GM11168 (cell line): Measurements from ENCODE around the gene OR6C74.

Experiments
- in situ Hi-C: fragments of 300-500 bp; cut with MboI; formaldehyde crosslinking; loops from one replicate; pipeline ENCODE4 v1.12.0; 2022; ENCODE audit warnings: low sequenced_read_pairs; ENCODE audit not compliant: unreplicated experiment

OR6C74 gene

DNA sequence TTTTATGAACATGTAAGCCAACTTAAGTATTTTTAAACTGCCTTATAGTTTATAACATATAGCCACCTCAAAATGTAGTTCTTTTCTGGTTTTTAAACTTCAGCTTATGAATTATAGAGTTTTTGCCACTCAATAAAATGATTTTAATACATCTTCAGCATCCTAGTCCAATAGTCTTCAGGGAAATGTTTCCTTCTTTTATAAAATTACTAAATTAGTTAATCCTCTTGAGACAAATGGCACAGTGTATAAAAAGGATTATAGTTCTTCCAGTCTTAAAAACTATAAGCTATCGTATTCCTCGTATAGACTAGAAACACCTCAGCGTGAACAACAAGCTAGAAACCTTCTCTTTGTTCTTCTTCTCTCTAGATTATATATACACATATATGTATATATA is at the start of gene OR6C74:
TSS of gene OR6C74 (plus strand) at position 301 of the 400 bp plus-strand sequence. CDS start 2,679 bp downstream, outside the sequence.
- in situ Hi-C loops = no loop called here

DNA sequence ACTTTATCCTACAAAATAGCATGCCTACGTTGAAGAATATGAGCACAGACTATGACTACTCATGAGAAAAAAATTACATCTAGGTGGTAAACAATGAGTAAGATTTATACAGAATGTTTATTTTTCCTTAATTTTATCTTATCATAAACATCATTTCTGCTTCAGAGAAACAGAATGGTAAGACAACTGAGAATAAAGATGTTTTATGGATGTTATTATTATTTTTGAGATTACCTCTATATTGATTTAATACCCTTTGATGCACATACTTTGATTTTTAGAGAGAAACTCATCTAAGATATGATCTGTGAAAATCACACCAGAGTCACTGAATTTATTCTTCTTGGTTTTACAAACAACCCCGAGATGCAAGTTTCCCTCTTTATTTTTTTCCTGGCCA is 23.7 kb upstream of the OR6C74 start, which contains the start of gene OR10A7:
TSS of gene OR10A7 (plus strand) at position 301 of the 400 bp plus-strand sequence. CDS start at position 301, 0 bp downstream.
- in situ Hi-C loops = no loop called here

DNA sequence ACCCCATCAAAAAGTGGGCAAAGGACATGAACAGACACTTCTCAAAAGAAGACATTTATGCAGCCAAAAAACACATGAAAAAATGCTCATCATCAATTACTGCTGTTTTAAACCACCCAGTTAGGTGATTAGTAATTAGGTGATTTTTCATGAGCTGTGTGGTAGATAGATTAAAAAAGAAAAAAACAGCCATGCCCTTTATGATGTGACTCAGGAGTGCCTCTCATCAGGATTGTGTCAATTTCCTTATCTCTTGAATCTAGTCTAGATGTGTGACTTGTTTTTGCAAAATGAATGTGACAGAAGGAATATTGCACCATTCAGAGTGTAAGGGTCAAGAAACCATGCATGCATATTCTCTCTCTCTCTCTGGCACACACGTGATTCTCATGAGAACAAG is 17.9 kb upstream of the OR6C74 start:
- in situ Hi-C loops = no loop called here

DNA sequence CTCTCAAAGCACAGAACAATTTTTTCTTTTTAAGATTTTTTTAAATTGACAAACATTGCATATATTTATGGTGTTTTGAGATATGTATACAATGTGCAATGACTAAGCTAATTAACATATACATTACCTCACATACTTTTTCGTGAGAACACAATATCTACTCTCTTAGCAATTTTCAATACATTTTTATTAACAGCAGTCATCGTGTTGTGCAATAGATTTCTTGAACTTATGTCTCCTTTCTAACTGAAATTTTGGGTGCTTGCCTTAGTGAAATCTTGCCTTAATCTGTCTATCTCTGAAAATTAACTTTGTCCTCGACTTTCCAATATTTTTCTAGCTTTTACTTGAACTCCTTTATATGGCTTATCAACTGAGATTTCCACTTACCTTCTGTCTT is 16.8 kb upstream of the OR6C74 start:
- in situ Hi-C loops = no loop called here

DNA sequence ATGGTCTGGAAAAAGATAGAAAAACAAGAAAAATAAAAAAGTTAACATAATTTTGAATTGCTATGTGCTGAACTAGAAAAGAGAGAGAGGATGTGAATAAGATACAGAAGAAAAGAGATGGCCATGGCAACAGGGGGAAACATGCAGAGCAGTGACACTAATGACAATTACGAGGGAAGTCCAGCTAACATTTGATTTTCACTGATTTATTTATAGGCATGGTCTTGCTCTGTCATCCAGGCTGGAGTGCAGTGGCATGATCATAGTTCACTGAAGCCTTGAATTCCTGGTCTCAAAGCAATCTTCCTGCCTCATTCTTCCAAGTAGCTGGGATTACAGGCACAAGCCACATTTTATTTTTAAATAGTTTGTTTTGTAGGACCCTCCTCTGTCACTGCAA is 1.8 kb downstream of the OR6C74 start:
- in situ Hi-C loops = no loop called here

DNA sequence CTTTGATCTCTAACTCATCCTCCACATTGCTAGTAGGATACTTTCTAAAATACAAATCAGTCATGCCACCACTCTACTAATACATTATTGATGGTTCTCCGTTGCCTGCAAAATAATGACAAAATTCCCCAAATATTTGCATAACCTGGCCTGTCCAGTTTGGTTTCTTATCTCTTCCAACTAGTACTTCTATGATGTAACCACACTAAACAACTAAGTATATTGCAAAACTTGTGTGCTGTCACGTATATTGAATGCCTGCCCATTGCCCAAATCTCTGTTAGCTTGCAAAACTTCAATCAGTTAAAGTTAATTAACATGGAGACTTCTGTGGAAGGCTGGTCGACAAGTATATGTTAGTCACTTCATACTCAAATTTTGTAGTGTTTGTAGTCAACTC is 6.5 kb downstream of the OR6C74 start:
- in situ Hi-C loops = no loop called here

DNA sequence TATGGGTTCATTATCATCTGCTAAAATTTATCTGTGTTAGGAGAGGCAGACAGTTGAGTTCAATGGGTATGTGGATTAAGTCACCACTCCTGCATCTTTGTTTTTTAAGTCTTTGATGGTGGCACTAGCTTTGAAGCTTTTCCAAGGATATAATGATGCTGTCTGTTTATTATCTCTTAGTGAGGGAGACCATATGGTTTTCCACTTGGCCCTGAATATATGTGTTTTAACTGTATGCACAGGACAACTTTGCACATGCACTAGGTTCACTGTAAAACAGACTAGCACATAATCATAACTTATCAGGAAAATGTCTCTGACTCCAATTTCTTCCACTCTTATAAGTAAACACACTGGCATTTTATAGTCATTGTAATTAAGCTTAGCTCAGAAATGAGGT is 8.9 kb downstream of the OR6C74 start:
- in situ Hi-C loops = no loop called here

DNA sequence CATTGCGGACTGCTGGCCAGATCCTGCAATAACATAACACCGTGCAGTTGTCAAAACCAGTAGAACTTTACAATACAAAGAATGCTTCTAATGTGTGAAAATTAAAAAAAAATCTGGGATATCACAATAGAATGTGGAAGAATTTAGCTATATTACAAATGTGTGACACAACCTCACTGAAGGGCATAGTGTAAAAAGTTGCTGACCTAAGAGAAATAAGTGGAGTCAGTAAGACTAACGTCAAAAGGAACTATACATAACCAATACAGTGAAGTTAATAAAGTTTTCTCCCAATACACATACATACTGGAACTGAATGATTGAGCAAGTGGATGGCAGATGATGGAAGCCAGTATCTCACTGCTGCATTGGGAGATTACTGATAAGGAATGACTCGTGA is 12.4 kb downstream of the OR6C74 start:
- in situ Hi-C loops = no loop called here

DNA sequence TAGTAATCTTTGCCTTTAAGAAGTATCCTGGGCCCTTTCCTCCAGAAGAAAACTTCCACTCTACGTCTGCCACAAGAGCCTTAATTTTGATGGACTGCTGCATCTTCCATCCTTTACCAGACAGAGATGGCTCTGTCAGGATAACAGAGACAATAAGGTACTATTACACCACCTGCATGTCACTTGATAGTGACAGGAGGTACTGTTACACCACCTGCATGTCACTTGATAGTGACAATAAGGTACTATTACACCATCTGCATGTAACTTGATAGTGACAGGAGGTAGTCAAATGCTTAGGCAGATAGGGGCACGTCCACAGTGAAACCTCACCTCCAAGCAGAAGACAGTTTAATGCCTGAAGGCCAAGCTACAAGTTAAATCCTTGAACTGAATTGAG is 13.9 kb downstream of the OR6C74 start:
- in situ Hi-C loops = no loop called here

DNA sequence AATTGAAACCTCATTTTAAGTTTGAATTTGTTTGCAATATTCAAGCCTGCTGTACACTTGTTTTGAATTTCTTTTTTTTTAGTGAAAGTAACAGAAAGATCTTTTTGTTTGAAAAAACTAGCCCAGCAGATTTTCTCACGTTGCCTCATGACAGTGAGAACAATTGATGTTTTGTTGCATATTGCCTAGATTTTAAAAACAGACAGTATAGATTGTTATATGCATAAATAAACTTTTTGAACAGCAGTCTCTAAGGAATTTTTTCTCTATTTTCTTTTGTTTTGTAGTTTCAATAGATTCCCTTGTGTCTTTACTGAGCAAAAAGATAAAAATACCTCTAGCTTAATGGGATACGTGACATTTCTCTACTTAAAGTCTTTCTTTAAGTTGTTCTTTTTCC is 36.6 kb downstream of the OR6C74 start:
- in situ Hi-C loops = no loop called here

DNA sequence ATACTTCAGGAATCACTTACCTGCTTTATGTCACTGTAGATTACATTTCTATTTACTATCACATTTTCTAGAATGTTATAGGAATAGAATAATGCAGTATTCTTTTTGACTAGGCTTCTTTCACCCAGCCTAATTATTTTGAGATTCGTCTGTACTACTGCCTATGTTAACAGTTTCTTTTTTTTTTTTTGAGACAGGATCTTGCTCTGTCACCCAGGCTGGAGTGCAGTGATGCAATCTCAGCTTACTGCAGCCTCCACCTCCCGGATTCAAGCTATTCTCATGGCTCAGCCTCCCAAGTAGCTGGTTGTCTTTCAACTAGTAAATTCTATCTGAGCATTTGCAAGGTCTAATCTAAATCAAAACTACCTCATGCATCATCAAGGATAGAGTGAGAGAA is 45.6 kb downstream of the OR6C74 start:
- in situ Hi-C loops = no loop called here
